ENCODE data around the gene FBXW7. TPM values are rescaled to one million over a fixed set of nuclear protein-coding genes. Genes with fewer than 3 reads are reported as not detected.

The FBXW7 gene
- total RNA-seq, 4 donors from 2014 or later, result 72.2 to 105 (median 87.1) TPM

DNA sequence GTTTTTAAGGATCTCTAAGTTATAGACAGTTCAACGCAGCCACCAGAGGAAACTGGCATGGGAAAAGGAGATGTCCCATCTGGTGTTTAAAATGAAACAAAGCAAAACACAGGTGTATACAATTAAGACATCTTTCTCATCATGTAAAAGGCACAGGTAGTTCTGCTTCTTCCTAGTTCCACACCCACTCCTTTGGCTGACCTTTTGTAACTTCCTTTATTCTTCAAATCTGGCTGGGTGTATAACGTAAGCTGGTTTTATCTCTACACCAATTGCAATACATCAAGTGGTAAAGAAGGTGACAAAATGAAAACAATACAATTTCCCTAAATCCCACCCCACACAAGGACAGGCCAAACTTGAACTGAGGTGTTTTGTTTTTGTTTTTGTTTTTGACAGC, 27.3 kb upstream of the FBXW7 start:
- Histone ChIP-seq H3K4me3 (replicated peaks in 1 of 3) (no peak overlapping the region), H3K9me3 (no peaks in the 10 kb centered on the region), H3K36me3 (no peaks in the 10 kb centered on the region), H3K27ac (no peak overlapping the region), H3K27me3 (no peaks in the 10 kb centered on the region), H3K4me1 (peaks cover 11 to 16% of the 10 kb centered on the region in 2 donors)
- 87 to 89% methylated on average over 2 of the region's 2 CpGs for WGBS, 2 donors
- no peak for TF ChIP-seq POLR2A (IDR thresholded peaks at IDR 0.05)
- TF ChIP-seq, protein P1, sequence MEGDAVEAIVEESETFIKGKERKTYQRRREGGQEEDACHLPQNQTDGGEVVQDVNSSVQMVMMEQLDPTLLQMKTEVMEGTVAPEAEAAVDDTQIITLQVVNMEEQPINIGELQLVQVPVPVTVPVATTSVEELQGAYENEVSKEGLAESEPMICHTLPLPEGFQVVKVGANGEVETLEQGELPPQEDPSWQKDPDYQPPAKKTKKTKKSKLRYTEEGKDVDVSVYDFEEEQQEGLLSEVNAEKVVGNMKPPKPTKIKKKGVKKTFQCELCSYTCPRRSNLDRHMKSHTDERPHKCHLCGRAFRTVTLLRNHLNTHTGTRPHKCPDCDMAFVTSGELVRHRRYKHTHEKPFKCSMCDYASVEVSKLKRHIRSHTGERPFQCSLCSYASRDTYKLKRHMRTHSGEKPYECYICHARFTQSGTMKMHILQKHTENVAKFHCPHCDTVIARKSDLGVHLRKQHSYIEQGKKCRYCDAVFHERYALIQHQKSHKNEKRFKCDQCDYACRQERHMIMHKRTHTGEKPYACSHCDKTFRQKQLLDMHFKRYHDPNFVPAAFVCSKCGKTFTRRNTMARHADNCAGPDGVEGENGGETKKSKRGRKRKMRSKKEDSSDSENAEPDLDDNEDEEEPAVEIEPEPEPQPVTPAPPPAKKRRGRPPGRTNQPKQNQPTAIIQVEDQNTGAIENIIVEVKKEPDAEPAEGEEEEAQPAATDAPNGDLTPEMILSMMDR (IDR thresholded peaks at IDR 0.05), result no peak
- intact Hi-C loops (cut with DNase I), result no loop called here
- DNase-seq, result no peak

DNA sequence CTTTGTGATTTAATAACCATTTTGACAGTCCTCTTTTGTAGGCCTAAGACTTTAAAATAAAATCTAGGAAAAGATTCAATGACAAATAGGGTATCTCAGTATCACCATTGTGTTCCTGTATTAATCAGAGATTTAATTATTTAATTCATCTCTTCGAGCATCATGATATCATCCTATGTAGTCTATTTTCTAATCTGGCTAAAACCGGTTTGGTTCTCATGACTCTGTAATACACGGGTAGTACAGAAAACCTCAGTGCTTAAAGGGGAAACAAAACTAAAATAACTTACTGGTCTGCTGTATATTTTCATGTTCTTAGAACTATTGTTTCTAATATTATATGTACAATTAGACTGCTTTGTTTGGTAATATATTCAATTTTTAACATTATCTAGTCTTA, 23.7 kb upstream of the FBXW7 start:
- Histone ChIP-seq H3K4me3 (replicated peaks in 1 of 3) (no peak overlapping the region), H3K27me3 (no peaks in the 10 kb centered on the region), H3K36me3 (no peaks in the 10 kb centered on the region), H3K9me3 (no peaks in the 10 kb centered on the region), H3K4me1 (peaks cover under 1 to 5% of the 10 kb centered on the region in 2 donors), H3K27ac (no peak overlapping the region)
- TF ChIP-seq POLR2A (IDR thresholded peaks at IDR 0.05), result no peak
- TF ChIP-seq, protein P1 (IDR thresholded peaks at IDR 0.05), result no peak
- intact Hi-C loops (cut with DNase I), result no loop called here
- 86 to 89% methylated on average over 3 of the region's 3 CpGs for WGBS, 2 donors
- DNase-seq, result no peak

GRCh38 chr4:152558396-152558795, 22.5 kb upstream of the FBXW7 start:
- intact Hi-C loops (cut with DNase I), result no loop called here
- Histone ChIP-seq H3K27ac (no peak overlapping the region), H3K9me3 (no peaks in the 10 kb centered on the region), H3K4me1 (no peaks in the 10 kb centered on the region), H3K4me3 (replicated peaks in 1 of 3) (no peak overlapping the region), H3K36me3 (no peaks in the 10 kb centered on the region), H3K27me3 (no peaks in the 10 kb centered on the region)
- TF ChIP-seq, protein P1 (IDR thresholded peaks at IDR 0.05), result no peak
- no peak for TF ChIP-seq POLR2A (IDR thresholded peaks at IDR 0.05)
- WGBS, 2 donors, result 59 to 83% methylated on average over 1 of the region's 1 CpG
- DNase-seq, result no peak

DNA sequence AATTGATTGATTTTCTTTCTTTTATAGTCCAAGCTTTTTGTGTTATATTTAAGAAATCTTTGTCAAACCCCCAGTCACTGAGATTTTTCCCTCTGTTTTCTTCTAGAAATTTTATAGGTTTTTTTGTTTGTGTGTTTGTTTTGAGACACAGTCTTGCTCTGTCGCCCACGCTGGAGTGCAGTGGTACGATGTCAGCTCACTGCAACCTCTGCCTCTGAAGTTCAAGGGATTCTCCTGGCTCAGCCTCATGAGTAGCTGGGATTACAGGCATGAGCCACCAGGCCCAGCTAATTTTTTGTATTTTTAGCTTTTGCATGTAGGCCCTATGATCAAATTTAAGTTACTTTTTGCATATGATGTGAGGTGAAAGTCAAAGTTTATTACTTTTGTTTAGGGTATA, 20.9 kb upstream of the FBXW7 start:
- WGBS, 2 donors, result 83 to 85% methylated on average over 3 of the region's 3 CpGs
- no peaks in the 10 kb centered on the region for H3K27me3 ChIP-seq
- no peak for DNase-seq
- intact Hi-C loops (cut with DNase I), result no loop called here
- H3K36me3 ChIP-seq, result no peaks in the 10 kb centered on the region
- no peak overlapping the region for H3K27ac ChIP-seq
- H3K9me3 ChIP-seq, result no peaks in the 10 kb centered on the region
- no peak overlapping the region for H3K4me3 ChIP-seq (replicated peaks in 1 of 3)
- H3K4me1 ChIP-seq, result no peaks in the 10 kb centered on the region
- no peak for TF ChIP-seq POLR2A (IDR thresholded peaks at IDR 0.05)
- TF ChIP-seq, protein P1 (IDR thresholded peaks at IDR 0.05), result no peak

DNA sequence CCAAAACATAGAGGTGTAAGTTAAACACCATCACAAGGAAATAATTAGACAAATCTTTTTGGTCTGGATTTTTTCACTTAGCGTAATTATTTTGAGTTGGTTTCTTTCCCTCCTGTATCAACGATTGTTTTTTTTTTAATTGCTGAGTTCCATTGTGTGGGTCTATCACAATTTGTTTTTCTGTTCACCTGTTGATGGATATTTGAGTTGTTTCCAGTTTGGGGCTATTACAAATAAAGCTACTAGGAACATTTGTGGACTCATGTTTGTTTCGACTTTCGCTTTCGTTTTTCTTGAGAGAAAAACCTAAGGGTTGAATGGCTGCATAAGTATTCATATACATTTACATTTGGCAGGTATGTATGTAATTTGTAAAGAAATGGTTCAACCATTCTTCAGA, 20.4 kb upstream of the FBXW7 start:
- no peaks in the 10 kb centered on the region for H3K36me3 ChIP-seq
- no peak overlapping the region for H3K27ac ChIP-seq
- WGBS, 2 donors, result 88 to 93% methylated on average over 5 of the region's 5 CpGs
- DNase-seq, result no peak
- no peaks in the 10 kb centered on the region for H3K4me1 ChIP-seq
- no peaks in the 10 kb centered on the region for H3K27me3 ChIP-seq
- no peak overlapping the region for H3K4me3 ChIP-seq (replicated peaks in 1 of 3)
- intact Hi-C loops (cut with DNase I), result no loop called here
- no peak for TF ChIP-seq POLR2A (IDR thresholded peaks at IDR 0.05)
- TF ChIP-seq, protein P1 (IDR thresholded peaks at IDR 0.05), result no peak
- H3K9me3 ChIP-seq, result no peaks in the 10 kb centered on the region

Data from thyroid gland (tissue), 4 donors.